Endodermal cell (in vitro differentiated cells): Measurements from ENCODE around the gene MAP1S. TPM values are rescaled to one million over a fixed set of nuclear protein-coding genes. Genes with fewer than 3 reads are reported as not detected.

Experiments
- DNase-seq: peaks from one replicate; pipeline ENCODE4 v3.0.0-alpha.2; 2017
- H3K27ac ChIP-seq: 2 replicates; pipeline ENCODE4 v1.5.1; 2013; ENCODE audit warnings: mild to moderate bottlenecking, low read depth, low read length, moderate library complexity
- H3K27me3 ChIP-seq: 2 replicates; pipeline ENCODE4 v1.6.1; 2013; ENCODE audit warnings: mild to moderate bottlenecking, low read length, moderate library complexity; ENCODE audit not compliant: insufficient read depth, control insufficient read depth, poor library complexity, severe bottlenecking
- H3K36me3 ChIP-seq: 2 replicates; pipeline ENCODE4 v1.7.0; 2013; ENCODE audit warnings: mild to moderate bottlenecking, low read length, moderate library complexity; ENCODE audit not compliant: control insufficient read depth, insufficient read depth
- H3K4me1 ChIP-seq: one replicate; pipeline ENCODE4 v1.7.0; 2013; ENCODE audit warnings: low read length; ENCODE audit not compliant: control insufficient read depth, insufficient read depth
- H3K4me3 ChIP-seq: 2 replicates; pipeline ENCODE4 v1.5.1; 2013; ENCODE audit warnings: mild to moderate bottlenecking, low read length, moderate library complexity
- H3K9ac ChIP-seq: 2 replicates; pipeline ENCODE4 v1.6.1; 2013; ENCODE audit warnings: mild to moderate bottlenecking, low read length, moderate library complexity; ENCODE audit not compliant: poor library complexity, severe bottlenecking; ENCODE audit errors: extremely low read depth
- H3K9me3 ChIP-seq: 2 replicates; pipeline ENCODE4 v1.6.1; 2013; ENCODE audit warnings: mild to moderate bottlenecking, low read length, moderate library complexity; ENCODE audit not compliant: control insufficient read depth
- H3K27ac Mint-ChIP-seq: 2 replicates; pipeline ENCODE4 v1.8.0; 2020; ENCODE audit warnings: mixed read lengths
- H3K27me3 Mint-ChIP-seq: 2 replicates; pipeline ENCODE4 v1.8.0; 2021; ENCODE audit warnings: mild to moderate bottlenecking, mixed read lengths; ENCODE audit not compliant: insufficient read depth
- H3K36me3 Mint-ChIP-seq: 2 replicates; pipeline ENCODE4 v1.8.0; 2020; ENCODE audit warnings: low read depth, mixed read lengths
- H3K4me1 Mint-ChIP-seq: 2 replicates; pipeline ENCODE4 v1.8.0; 2020; ENCODE audit warnings: mixed read lengths
- H3K4me3 Mint-ChIP-seq: 2 replicates; pipeline ENCODE4 v1.8.0; 2020; ENCODE audit warnings: mild to moderate bottlenecking, moderate library complexity, mixed read lengths
- H3K9me3 Mint-ChIP-seq: 2 replicates; pipeline ENCODE4 v1.8.0; 2020; ENCODE audit warnings: mild to moderate bottlenecking, mixed read lengths
- CTCF ChIP-seq: fragments of 200-600 bp; sonication (generic); conservative IDR thresholded peaks from 2 replicates; pipeline ENCODE4 v1.5.0; 2021; ENCODE audit warnings: antibody characterized with exemption, mild to moderate bottlenecking
- WGBS, 2 experiments: methylation state at CpG; one replicate each; pipeline versions ENCODE4 v1.1.5 to v1.1.7; 2013; ENCODE audit warnings: missing lambda C conversion rate in 2 of 2, mixed read lengths in 1 of 2; ENCODE audit not compliant: insufficient coverage in 1 of 2, insufficient read length in 1 of 2; 5-methylcytosine and 5-hydroxymethylcytosine counted together
- total RNA-seq, 2 donors: library from RNA; stranded (reverse); fragmentation: NEBNext Ultra II Directional in 1 of 2; extraction: Animal tissue kit (Norgen Biotek cat#: 25700) in 1 of 2; gene quantifications; 2 replicates in 1 of 2; 3 replicates in 1 of 2; pipeline ENCODE4 v1.2.1, GENCODE V29; 2021

MAP1S gene
- total RNA-seq, 2 donors from 2014 or later = 90.2 to 96.7 TPM

- no peak for TF ChIP-seq CTCF
- peaks cover 12% of the 10 kb centered on the region for H3K4me1 Mint-ChIP-seq
- Histone ChIP-seq H3K36me3 (peaks cover 35% of the 10 kb centered on the region), H3K27ac (no peak overlapping the region), H3K4me1 (no peaks in the 10 kb centered on the region), H3K9ac (no peak overlapping the region), H3K9me3 (no peaks in the 10 kb centered on the region), H3K27me3 (no peaks in the 10 kb centered on the region), H3K4me3 (no peak overlapping the region)
- DNase-seq = no peak
- H3K9me3 Mint-ChIP-seq = no peaks in the 10 kb centered on the region
- H3K27ac Mint-ChIP-seq = no peak overlapping the region
- H3K4me3 Mint-ChIP-seq = no peak overlapping the region
- WGBS, 2 experiments = 84 to 96% methylated on average over 4 to 12 of the region's 12 CpGs
- peaks cover 40% of the 10 kb centered on the region for H3K36me3 Mint-ChIP-seq
- H3K27me3 Mint-ChIP-seq = no peaks in the 10 kb centered on the region
These were observed 3.5 kb downstream of the MAP1S start for GRCh38 chr19:17722655-17723240.

- Mint-ChIP-seq H3K4me3 (no peak overlapping the region), H3K9me3 (no peaks in the 10 kb centered on the region), H3K36me3 (peaks cover 54% of the 10 kb centered on the region), H3K27me3 (no peaks in the 10 kb centered on the region), H3K4me1 (peaks cover 12% of the 10 kb centered on the region), H3K27ac (no peak overlapping the region)
- Histone ChIP-seq H3K4me3 (no peak overlapping the region), H3K36me3 (peaks cover 53% of the 10 kb centered on the region), H3K27me3 (no peaks in the 10 kb centered on the region), H3K27ac (no peak overlapping the region), H3K9ac (no peak overlapping the region), H3K4me1 (no peaks in the 10 kb centered on the region), H3K9me3 (no peaks in the 10 kb centered on the region)
- WGBS, 2 experiments = 94 to 97% methylated on average over 6 to 7 of the region's 7 CpGs
- no peak for DNase-seq
- no peak for TF ChIP-seq CTCF
These were observed 5.4 kb downstream of the MAP1S start for GRCh38 chr19:17724655-17725054.

- H3K27ac ChIP-seq = no peak overlapping the region
- H3K36me3 ChIP-seq = peaks cover 62% of the 10 kb centered on the region
- Mint-ChIP-seq H3K36me3 (peaks cover 58% of the 10 kb centered on the region), H3K27ac (no peak overlapping the region), H3K4me1 (peaks cover 6% of the 10 kb centered on the region), H3K9me3 (no peaks in the 10 kb centered on the region), H3K27me3 (no peaks in the 10 kb centered on the region), H3K4me3 (no peak overlapping the region)
- H3K4me1 ChIP-seq = no peaks in the 10 kb centered on the region
- H3K27me3 ChIP-seq = no peaks in the 10 kb centered on the region
- no peak overlapping the region for H3K9ac ChIP-seq
- 90% methylated on average over 8 to 21 of the region's 21 CpGs for WGBS, 2 experiments
- peak; percentile 77 for TF ChIP-seq CTCF
- no peak overlapping the region for H3K4me3 ChIP-seq
- H3K9me3 ChIP-seq = no peaks in the 10 kb centered on the region
- peak; percentile 80 for DNase-seq
These were observed 6.3 kb downstream of the MAP1S start for GRCh38 chr19:17725422-17726078.
